ENCODE measurements around the gene C3orf20.
"Not testable (repeated sequence)": the region's sequence is repeated elsewhere in the genome, so short reads cannot be mapped to it uniquely, and the experiment has no call there.

The C3orf20 gene

GRCh38 chr3:14741510-14741909 is 66.6 kb downstream of the C3orf20 start:
- TF ChIP-seq HDGF (IDR thresholded peaks at IDR 0.05; ENCODE audit: borderline replicate concordance): no peak
- TF ChIP-seq SUZ12 (IDR thresholded peaks at IDR 0.05): no peak
- no peak for TF ChIP-seq ELF4 (IDR thresholded peaks at IDR 0.05)
- no peak for TF ChIP-seq ARNT (IDR thresholded peaks at IDR 0.05)
- TF ChIP-seq FOXM1 (IDR thresholded peaks at IDR 0.05; ENCODE audit: borderline replicate concordance): no peak
- TF ChIP-seq L3MBTL2 (conservative IDR thresholded peaks at IDR 0.05): no peak
- TF ChIP-seq BHLHE40 (IDR thresholded peaks at IDR 0.05; ENCODE audit: borderline replicate concordance): no peak
- TF ChIP-seq FOXA1 (IDR thresholded peaks at IDR 0.05): no peak
- no peak for TF ChIP-seq CTBP1 (IDR thresholded peaks at IDR 0.05; ENCODE audit: borderline replicate concordance)
- no peak for TF ChIP-seq NFRKB (IDR thresholded peaks at IDR 0.05)
- no peak for TF ChIP-seq SP1 (IDR thresholded peaks at IDR 0.05)
- TF ChIP-seq LEF1 (IDR thresholded peaks at IDR 0.05; ENCODE audit: borderline replicate concordance): no peak
- TF ChIP-seq FOXK2 (IDR thresholded peaks at IDR 0.05): no peak
- no peak for TF ChIP-seq PKNOX1 (IDR thresholded peaks at IDR 0.05)
- CTCF ChIA-PET: no interaction called here
- DNase-seq (ENCODE audit: extremely low spot score): no peak
- POLR2A ChIA-PET: no interaction called here

GRCh38 chr3:14744556-14744955 is 69.6 kb downstream of the C3orf20 start:
- TF ChIP-seq L3MBTL2 (conservative IDR thresholded peaks at IDR 0.05): no peak
- no peak for TF ChIP-seq SUZ12 (IDR thresholded peaks at IDR 0.05)
- no peak for TF ChIP-seq ARNT (IDR thresholded peaks at IDR 0.05)
- TF ChIP-seq TARDBP (IDR thresholded peaks at IDR 0.05): no peak
- no peak for TF ChIP-seq ZNF384 (IDR thresholded peaks at IDR 0.05)
- TF ChIP-seq FOXM1 (IDR thresholded peaks at IDR 0.05; ENCODE audit: borderline replicate concordance): no peak
- DNase-seq (ENCODE audit: extremely low spot score): no peak
- POLR2A ChIA-PET: no interaction called here
- CTCF ChIA-PET: no interaction called here

GRCh38 chr3:14750650-14751049 is 75.7 kb downstream of the C3orf20 start:
- ChIA-PET POLR2A (no interaction called here), CTCF (no interaction called here)

GRCh38 chr3:14752979-14753378 is 78.0 kb downstream of the C3orf20 start:
- CTCF ChIA-PET; POLR2A ChIA-PET; DNase-seq (ENCODE audit: extremely low spot score): not testable (repeated sequence)

More at GRCh38 chr3:14750650-14751049, 75.7 kb downstream of the C3orf20 start:
- no peak for DNase-seq (ENCODE audit: extremely low spot score)
- TF ChIP-seq FOXA1 (IDR thresholded peaks at IDR 0.05): no peak
- no peak for TF ChIP-seq ARNT (IDR thresholded peaks at IDR 0.05)
- no peak for TF ChIP-seq NFRKB (IDR thresholded peaks at IDR 0.05)
- TF ChIP-seq TARDBP (IDR thresholded peaks at IDR 0.05): no peak
- no peak for TF ChIP-seq FOXK2 (IDR thresholded peaks at IDR 0.05)
- TF ChIP-seq SUZ12 (IDR thresholded peaks at IDR 0.05): no peak

GRCh38 chr3:14757153-14757700 is 82.3 kb downstream of the C3orf20 start:
- TF ChIP-seq L3MBTL2 (conservative IDR thresholded peaks at IDR 0.05): no peak
- CTCF ChIA-PET: interaction anchor here (1.2 kb wide), 1 partner anchor 24 kb away, joined by 3 read pairs; no protein-coding TSS in a partner anchor

GRCh38 chr3:14758297-14758696 is 83.4 kb downstream of the C3orf20 start:
- TF ChIP-seq CTBP1 (IDR thresholded peaks at IDR 0.05; ENCODE audit: borderline replicate concordance): no peak
- TF ChIP-seq TARDBP (IDR thresholded peaks at IDR 0.05): no peak
- TF ChIP-seq SP1 (IDR thresholded peaks at IDR 0.05): no peak
- TF ChIP-seq L3MBTL2 (conservative IDR thresholded peaks at IDR 0.05): no peak
- no peak for TF ChIP-seq HDGF (IDR thresholded peaks at IDR 0.05; ENCODE audit: borderline replicate concordance)
- TF ChIP-seq ELF4 (IDR thresholded peaks at IDR 0.05): no peak
- TF ChIP-seq NFRKB (IDR thresholded peaks at IDR 0.05): no peak
- TF ChIP-seq FOXA1 (IDR thresholded peaks at IDR 0.05): no peak
- TF ChIP-seq ARNT (IDR thresholded peaks at IDR 0.05): no peak
- TF ChIP-seq PKNOX1 (IDR thresholded peaks at IDR 0.05): no peak
- peak; percentile 2 for DNase-seq (ENCODE audit: extremely low spot score)
- ChIA-PET CTCF (interaction anchor here (1.2 kb wide), 1 partner anchor 23 kb away, joined by 3 read pairs; no protein-coding TSS in a partner anchor), POLR2A (no interaction called here)

More at GRCh38 chr3:14757153-14757700, 82.3 kb downstream of the C3orf20 start:
- peak; percentile 3 for DNase-seq (ENCODE audit: extremely low spot score)
- POLR2A ChIA-PET: no interaction called here

- no peak for DNase-seq (ENCODE audit: extremely low spot score)
- TF ChIP-seq TARDBP (IDR thresholded peaks at IDR 0.05) (no peak), PKNOX1 (IDR thresholded peaks at IDR 0.05) (no peak), FOXM1 (IDR thresholded peaks at IDR 0.05; ENCODE audit: borderline replicate concordance) (no peak), CTBP1 (IDR thresholded peaks at IDR 0.05; ENCODE audit: borderline replicate concordance) (no peak), ZNF384 (IDR thresholded peaks at IDR 0.05) (no peak), FOXK2 (IDR thresholded peaks at IDR 0.05) (no peak), HDGF (IDR thresholded peaks at IDR 0.05; ENCODE audit: borderline replicate concordance) (no peak), L3MBTL2 (conservative IDR thresholded peaks at IDR 0.05) (no peak), LEF1 (IDR thresholded peaks at IDR 0.05; ENCODE audit: borderline replicate concordance) (no peak), SP1 (IDR thresholded peaks at IDR 0.05) (no peak), FOXA1 (IDR thresholded peaks at IDR 0.05) (no peak), SUZ12 (IDR thresholded peaks at IDR 0.05) (no peak), BHLHE40 (IDR thresholded peaks at IDR 0.05; ENCODE audit: borderline replicate concordance) (no peak), ARNT (IDR thresholded peaks at IDR 0.05) (no peak), NFRKB (IDR thresholded peaks at IDR 0.05) (no peak), ELF4 (IDR thresholded peaks at IDR 0.05) (no peak)
- POLR2A ChIA-PET: no interaction called here
- CTCF ChIA-PET: no interaction called here
Measured at GRCh38 chr3:14758959-14759358, 84.0 kb downstream of the C3orf20 start.
